GM23338 (cell line): ENCODE measurements around the gene DFFA. TPM values are rescaled to one million over a fixed set of nuclear protein-coding genes. Genes with fewer than 3 reads are reported as not detected.

ENCODE experiments used
- ATAC-seq: fragments of 200-7000 bp; cut with Tn5 transposase; 3 replicates; pipeline ENCODE4 v1.9.1; 2020
- DNase-seq: peaks from one replicate; pipeline ENCODE4 v3.0.0-alpha.2; 2015; ENCODE audit warnings: low spot score
- H2AFZ ChIP-seq: fragments of 200-600 bp; sonication (generic); 2 replicates; pipeline ENCODE4 v1.8.0; 2016; ENCODE audit warnings: antibody characterized with exemption, mild to moderate bottlenecking, moderate library complexity
- H3F3A ChIP-seq: fragments of 200-600 bp; sonication (generic); replicated peaks from 2 replicates; pipeline ENCODE4 v1.8.0; 2017; ENCODE audit warnings: antibody characterized with exemption, mixed run types, low read depth
- H3K27ac ChIP-seq: fragments of 200-600 bp; sonication (generic); 2 replicates; pipeline ENCODE4 v1.6.1; 2016; ENCODE audit warnings: low read depth
- H3K27me3 ChIP-seq: fragments of 200-600 bp; sonication (generic); 2 replicates; pipeline ENCODE4 v1.8.0; 2016; ENCODE audit warnings: mild to moderate bottlenecking, mixed run types, moderate library complexity; ENCODE audit not compliant: insufficient read depth
- H3K36me3 ChIP-seq: fragments of 200-600 bp; sonication (generic); 2 replicates; pipeline ENCODE4 v1.8.0; 2016; ENCODE audit warnings: mild to moderate bottlenecking; ENCODE audit not compliant: insufficient read depth
- H3K4me1 ChIP-seq: fragments of 200-600 bp; sonication (generic); 2 replicates; pipeline ENCODE4 v1.8.0; 2016; ENCODE audit warnings: mild to moderate bottlenecking, moderate library complexity; ENCODE audit not compliant: insufficient read depth
- H3K4me2 ChIP-seq: fragments of 200-600 bp; sonication (generic); 2 replicates; pipeline ENCODE4 v1.7.1; 2017; ENCODE audit warnings: mixed run types
- H3K4me3 ChIP-seq: fragments of 200-600 bp; sonication (generic); 2 replicates; pipeline ENCODE4 v1.6.1; 2016; ENCODE audit warnings: mixed run types
- H3K79me2 ChIP-seq: fragments of 200-600 bp; sonication (generic); replicated peaks from 2 replicates; pipeline ENCODE4 v1.8.0; 2017; ENCODE audit warnings: mild to moderate bottlenecking; ENCODE audit not compliant: insufficient read depth
- H3K9me2 ChIP-seq: fragments of 200-600 bp; sonication (generic); 2 replicates; pipeline ENCODE4 v1.8.0; 2017; ENCODE audit not compliant: insufficient read depth
- H4K20me1 ChIP-seq: fragments of 200-600 bp; sonication (generic); replicated peaks from 2 replicates; pipeline ENCODE4 v1.8.0; 2017; ENCODE audit warnings: mild to moderate bottlenecking; ENCODE audit not compliant: insufficient read depth
- H3K27ac Mint-ChIP-seq: 2 replicates; pipeline ENCODE4 v1.8.0; 2020; ENCODE audit warnings: inconsistent platforms, mild to moderate bottlenecking, moderate library complexity, mixed read lengths
- H3K27me3 Mint-ChIP-seq: 3 replicates; pipeline ENCODE4 v1.8.0; 2022; ENCODE audit warnings: low read depth, mild to moderate bottlenecking, moderate library complexity, mixed read lengths, inconsistent platforms; ENCODE audit not compliant: insufficient read depth, poor library complexity
- H3K36me3 Mint-ChIP-seq: 3 replicates; pipeline ENCODE4 v1.8.0; 2021; ENCODE audit warnings: low read depth, mild to moderate bottlenecking, inconsistent platforms, moderate library complexity, mixed read lengths
- H3K4me1 Mint-ChIP-seq: 3 replicates; pipeline ENCODE4 v1.8.0; 2020; ENCODE audit warnings: mild to moderate bottlenecking, inconsistent platforms, mixed read lengths
- H3K4me3 Mint-ChIP-seq: 3 replicates; pipeline ENCODE4 v1.8.0; 2021; ENCODE audit warnings: moderate library complexity, mild to moderate bottlenecking, inconsistent platforms, mixed read lengths
- H3K9me3 Mint-ChIP-seq: 3 replicates; pipeline ENCODE4 v1.8.0; 2020; ENCODE audit warnings: moderate library complexity, mild to moderate bottlenecking, inconsistent platforms, mixed read lengths
- CREB1 ChIP-seq: fragments of 250-450 bp; sonication (Bioruptor Pico); IDR thresholded peaks from 2 replicates; pipeline ENCODE4 v1.5.0; 2020; ENCODE audit warnings: low read depth, mild to moderate bottlenecking, moderate library complexity
- CTCF ChIP-seq, 2 experiments: fragments of 200-600 bp in 1 of 2; sonication (generic) in 1 of 2; conservative IDR thresholded peaks; 2 replicates each; pipeline versions ENCODE4 v1.5.1 to v1.6.1; 2016 to 2017; ENCODE audit warnings: antibody characterized with exemption in 2 of 2, low read depth in 2 of 2, mild to moderate bottlenecking in 2 of 2, moderate library complexity in 1 of 2
- ETS1 ChIP-seq: IDR thresholded peaks from 2 replicates; pipeline ENCODE4 v1.6.1; 2016; ENCODE audit warnings: antibody characterized with exemption
- EZH2 ChIP-seq: fragments of 200-600 bp; sonication (generic); IDR thresholded peaks from one replicate; pipeline ENCODE4 v1.8.0; 2017; ENCODE audit warnings: antibody characterized with exemption, mild to moderate bottlenecking, low read depth; ENCODE audit not compliant: unreplicated experiment
- EZH2phosphoT487 ChIP-seq: fragments of 200-600 bp; sonication (generic); IDR thresholded peaks from one replicate; pipeline ENCODE4 v1.8.1; 2018; ENCODE audit warnings: antibody characterized with exemption; ENCODE audit not compliant: unreplicated experiment
- JUNB ChIP-seq: IDR thresholded peaks from one replicate; pipeline ENCODE4 v1.6.1; 2016; ENCODE audit warnings: antibody characterized with exemption; ENCODE audit not compliant: unreplicated experiment
- NANOG ChIP-seq: IDR thresholded peaks from 2 replicates; pipeline ENCODE4 v1.6.1; 2016; ENCODE audit warnings: antibody characterized with exemption, borderline replicate concordance
- POLR2AphosphoS5 ChIP-seq: IDR thresholded peaks from 2 replicates; pipeline ENCODE4 v1.6.1; 2016; ENCODE audit warnings: antibody characterized with exemption, low read depth
- REST ChIP-seq: IDR thresholded peaks from one replicate; pipeline ENCODE4 v1.6.1; 2018; ENCODE audit warnings: antibody characterized with exemption; ENCODE audit not compliant: unreplicated experiment
- STAT1 ChIP-seq: IDR thresholded peaks from one replicate; pipeline ENCODE4 v1.6.1; 2016; ENCODE audit warnings: antibody characterized with exemption; ENCODE audit not compliant: unreplicated experiment
- ZNF114 ChIP-seq: fragments of 250-450 bp; sonication (Bioruptor Pico); IDR thresholded peaks from 2 replicates; pipeline ENCODE4 v1.5.0; 2020; ENCODE audit warnings: mild to moderate bottlenecking, moderate library complexity
- ZNF331 ChIP-seq: fragments of 250-450 bp; sonication (Bioruptor Pico); IDR thresholded peaks from 2 replicates; pipeline ENCODE4 v1.5.0; 2020; ENCODE audit warnings: low read depth, mild to moderate bottlenecking, moderate library complexity
- ZNF462 ChIP-seq: fragments of 250-450 bp; sonication (Bioruptor Pico); IDR thresholded peaks from 2 replicates; pipeline ENCODE4 v1.5.0; 2020; ENCODE audit warnings: mild to moderate bottlenecking, moderate library complexity
- polyA plus RNA-seq: library from polyadenylated mRNA; unstranded; fragments of >200 nt; fragmentation: Nextera tagmentation; extraction: Ambion mirVana; gene quantifications from 2 replicates; pipeline ENCODE4 v1.2.1, GENCODE V29; 2016
- total RNA-seq: library from RNA; depleted of rRNA; stranded (reverse); fragments of >200 nt; shearing (Covaris generic); gene quantifications from 2 replicates; pipeline ENCODE4 v1.2.3, GENCODE V29; 2014

The DFFA gene
- total and polyA plus RNA-seq, 2 experiments from 2014 or later, result 65.2 to 82.0 TPM

GRCh38 chr1:10450156-10450814 lies 22.0 kb downstream of the DFFA start:
- H3K9me2 ChIP-seq, result no peaks in the 10 kb centered on the region
- ATAC-seq, result peak; percentile 31
- 0 out of 2 replicates have a peak overlapping the region, but pooled peaks have one; percentile 4 for H3K27ac ChIP-seq
- no peaks in the 10 kb centered on the region for H3K27me3 Mint-ChIP-seq
- H3K4me3 ChIP-seq, result no peak overlapping the region
- H3K4me3 Mint-ChIP-seq, result no peak overlapping the region; the same call in 2 of the 3 replicates
- H2AFZ ChIP-seq, result no peak overlapping the region
- H3F3A ChIP-seq, result 0 out of 2 replicates have a peak, but pooled peaks cover 7% of the 10 kb centered on the region
- TF ChIP-seq CTCF (conservative IDR thresholded peaks at IDR 0.05; ENCODE audit: low read depth in 2 of 2) (no peak), CREB1 (CRISPR knock-in tag) (no peak), POLR2AphosphoS5 (no peak), EZH2phosphoT487 (no peak), REST (no peak), JUNB (no peak), ZNF114 (CRISPR knock-in tag) (no peak), STAT1 (no peak), ZNF331 (CRISPR knock-in tag) (no peak), ZNF462 (CRISPR knock-in tag) (no peak), ETS1 (no peak), NANOG (no peak), EZH2 (no peak)
- peaks cover 10% of the 10 kb centered on the region; the same call in 2 of the 3 replicates for H3K36me3 Mint-ChIP-seq
- H3K9me3 Mint-ChIP-seq, result peaks cover 2% of the 10 kb centered on the region; the same call in 1 of the 3 replicates
- H3K4me1 ChIP-seq, result peaks cover 19% of the 10 kb centered on the region
- peaks cover 24% of the 10 kb centered on the region for H3K4me1 Mint-ChIP-seq
- no peak overlapping the region; the same call in 1 of the 2 replicates for H3K27ac Mint-ChIP-seq
- no peaks in the 10 kb centered on the region for H3K36me3 ChIP-seq
- H4K20me1 ChIP-seq, result no peaks in the 10 kb centered on the region
- no peaks in the 10 kb centered on the region for H3K79me2 ChIP-seq
- DNase-seq, result no peak
- H3K4me2 ChIP-seq, result no peak overlapping the region; the same call in 1 of the 2 replicates
- no peaks in the 10 kb centered on the region for H3K27me3 ChIP-seq
